ENCODE data around the gene DAP.
A peak's percentile ranks its signal among the peaks of the same experiment; 100 is the strongest.

The DAP gene

DNA sequence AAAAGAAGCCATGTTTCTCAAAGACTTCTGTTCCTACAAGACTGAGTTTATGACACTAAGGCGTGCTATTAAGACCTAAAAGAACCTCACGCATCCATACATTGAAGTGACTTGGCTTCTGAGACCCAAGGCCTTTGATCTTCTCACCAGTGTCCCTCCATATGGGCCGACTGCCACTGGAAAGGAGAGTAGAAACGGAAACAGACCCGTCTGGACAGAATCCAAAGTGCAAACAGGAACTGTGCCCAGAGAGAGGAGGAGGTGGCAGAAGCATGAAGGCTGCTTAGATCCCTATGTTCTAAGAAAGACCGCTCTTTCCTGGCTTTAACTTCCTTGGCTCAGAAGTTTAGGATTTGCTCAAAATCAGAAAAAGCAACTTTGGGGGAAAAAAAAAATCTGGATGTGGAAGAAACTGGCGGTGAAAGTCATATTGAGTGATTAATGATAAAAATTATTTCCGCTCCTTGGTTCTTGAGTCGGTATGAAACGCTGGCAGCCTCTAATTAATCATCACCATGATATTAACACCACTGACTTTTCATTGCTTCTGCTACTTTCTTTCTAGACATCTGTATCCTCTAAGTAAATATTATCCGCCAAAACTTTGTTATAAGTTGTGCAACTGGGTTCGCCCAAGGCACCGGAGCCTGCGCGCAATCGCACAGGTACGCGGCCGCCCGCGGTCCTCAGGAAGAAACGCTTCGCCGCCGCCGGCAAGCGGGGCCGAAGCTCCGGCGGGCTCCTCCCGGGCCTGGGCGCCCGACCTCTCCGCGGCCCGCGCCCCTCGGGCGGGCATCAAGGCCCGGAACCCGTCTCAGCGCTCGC lies 726 bp downstream of the DAP start:
- DNase-seq: peak; percentile 67

DNA sequence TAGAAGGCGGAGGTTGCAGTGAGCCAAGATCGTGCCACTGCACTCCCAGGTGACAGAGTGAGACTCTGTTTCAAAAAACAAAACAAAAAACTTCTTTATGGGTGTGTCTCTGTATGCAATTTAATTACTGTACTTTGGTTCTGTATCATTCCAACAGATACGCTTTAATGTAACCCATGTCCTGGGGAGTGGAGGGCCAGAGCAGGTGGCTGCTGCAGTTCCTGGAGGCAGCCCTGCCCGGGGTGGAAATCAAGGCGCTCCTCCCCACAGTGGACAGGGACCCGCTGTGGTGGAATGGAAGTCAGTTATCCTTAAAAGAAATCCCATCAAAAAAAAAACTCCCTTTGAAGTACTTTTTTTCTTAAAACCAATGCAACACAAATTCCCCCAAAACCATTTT lies 1.9 kb downstream of the DAP start:
- no peak for DNase-seq

GRCh38 chr5:10757922-10758555 lies 3.0 kb downstream of the DAP start:
- no peak for DNase-seq

GRCh38 chr5:10757043-10757442 lies 4.0 kb downstream of the DAP start:
- no peak for DNase-seq

DNA sequence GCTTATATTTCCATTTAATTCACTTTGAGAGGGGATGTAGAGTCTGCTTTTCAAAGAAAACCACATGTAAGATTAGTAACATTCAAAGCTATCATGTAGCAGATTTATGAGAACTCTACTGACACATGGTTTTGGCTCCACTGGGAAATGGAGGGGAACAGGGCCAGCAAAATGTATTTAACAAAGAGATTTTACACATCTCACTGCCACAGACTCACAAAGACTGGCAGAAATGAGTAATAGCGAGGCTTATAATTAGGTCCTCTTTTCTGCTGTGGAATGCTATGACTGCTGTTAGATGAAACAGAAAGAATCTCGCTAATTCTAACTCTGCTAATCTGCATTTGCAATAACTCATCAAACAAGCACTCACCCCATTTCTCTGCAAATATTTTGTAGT lies 4.5 kb downstream of the DAP start:
- DNase-seq: no peak

DNA sequence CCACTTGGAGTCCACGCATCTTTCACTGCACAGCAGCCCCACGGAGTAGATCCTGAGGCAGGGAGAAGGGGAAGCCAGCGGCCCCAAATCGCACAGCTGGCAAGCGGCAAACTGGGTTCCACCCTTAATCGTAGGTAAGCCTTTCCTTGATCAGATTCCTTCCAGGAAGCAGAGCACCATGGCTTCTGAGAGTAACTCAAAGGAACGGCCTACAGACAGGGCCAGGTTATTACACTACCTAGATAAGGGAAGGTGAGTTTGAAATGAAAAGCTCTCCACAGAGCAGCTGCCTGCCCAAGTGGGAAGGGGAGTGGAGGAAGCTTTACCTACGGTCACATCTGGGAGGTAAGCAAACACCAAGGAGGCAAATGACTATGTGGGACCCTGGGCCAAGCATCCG lies 7.9 kb downstream of the DAP start:
- DNase-seq: no peak

DNA sequence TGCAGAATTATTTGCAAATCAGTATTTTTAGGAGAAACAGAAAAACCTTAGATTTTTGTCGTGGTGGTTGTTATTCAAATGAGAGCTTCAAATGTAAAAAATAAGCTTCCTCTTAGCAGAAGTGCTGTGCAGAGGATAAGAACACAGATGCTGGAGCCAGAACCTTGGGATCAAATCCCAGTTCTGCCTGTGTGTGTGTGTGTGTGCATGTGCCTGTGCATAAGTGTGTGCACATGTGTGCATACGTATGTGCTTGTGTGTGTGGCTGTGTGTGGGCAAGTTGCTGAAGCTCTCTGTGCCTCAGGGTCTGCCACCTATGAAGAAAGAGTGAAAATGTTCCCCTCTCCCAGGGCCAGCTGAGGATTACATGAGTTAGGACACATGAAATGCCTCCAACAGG lies 8.6 kb downstream of the DAP start:
- no peak for DNase-seq

- DNase-seq: no peak
Observed at GRCh38 chr5:10750909-10751308, 10.1 kb downstream of the DAP start.

GRCh38 chr5:10747678-10748622 lies 13.1 kb downstream of the DAP start:
- DNase-seq: no peak

DNA sequence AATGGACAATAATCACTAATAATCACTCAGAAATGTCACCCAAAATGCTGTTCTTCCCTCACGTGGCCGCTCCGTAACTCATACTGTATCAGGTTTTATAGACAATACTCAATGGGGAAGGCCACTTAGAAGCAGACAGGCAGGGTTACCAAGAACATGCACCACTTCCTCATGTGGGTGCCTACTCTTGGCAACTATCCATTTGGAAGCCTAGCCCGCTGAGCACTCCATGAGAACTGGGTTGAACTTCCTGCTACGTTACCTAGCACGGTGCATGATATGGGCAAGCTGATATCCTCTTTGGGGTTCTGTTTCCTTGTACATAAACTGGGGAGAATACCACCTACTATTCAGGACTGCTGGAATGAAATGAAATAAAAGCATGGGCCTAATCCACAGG lies 14.3 kb downstream of the DAP start:
- DNase-seq: no peak

DNA sequence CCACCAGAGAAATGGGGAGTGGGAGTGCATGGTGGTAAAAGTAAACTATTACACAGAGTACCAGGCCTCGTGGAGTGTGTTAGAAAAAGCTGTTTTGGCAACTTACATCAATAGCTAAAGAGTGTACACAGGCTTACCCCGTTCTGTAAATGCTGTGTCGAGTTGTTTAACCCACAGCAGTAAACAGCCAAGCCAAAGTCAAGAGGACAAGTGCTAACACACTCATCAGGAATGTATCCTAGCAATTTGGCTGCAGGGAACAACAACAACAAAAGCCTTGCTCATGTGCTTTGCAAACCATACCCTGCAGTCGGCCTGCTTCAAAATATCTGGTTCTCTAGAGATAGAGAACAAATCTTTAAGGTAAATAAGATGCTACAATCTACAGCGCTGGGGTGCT lies 15.9 kb downstream of the DAP start:
- DNase-seq: no peak

- DNase-seq: no peak
Observed at GRCh38 chr5:10744681-10745080, 16.4 kb downstream of the DAP start.

DNA sequence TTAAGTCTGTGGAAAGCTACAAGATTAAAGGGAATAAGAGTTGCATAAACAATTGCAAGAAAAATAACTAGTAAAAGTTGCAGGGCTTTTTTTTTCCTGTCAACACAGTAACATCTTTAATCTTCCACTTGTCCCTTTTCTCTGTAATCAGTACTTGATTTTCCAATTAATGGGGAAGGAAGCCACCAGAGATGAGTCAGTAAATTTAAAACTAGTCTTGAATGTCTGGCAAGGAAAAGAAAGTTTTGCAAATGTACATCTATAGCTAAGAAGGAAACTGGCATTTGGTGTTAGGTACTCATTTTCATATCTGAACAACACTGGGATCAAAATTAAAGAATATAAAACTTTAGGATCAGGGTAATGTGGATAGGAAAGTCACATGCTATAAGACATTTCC lies 17.1 kb downstream of the DAP start:
- no peak for DNase-seq

DNA sequence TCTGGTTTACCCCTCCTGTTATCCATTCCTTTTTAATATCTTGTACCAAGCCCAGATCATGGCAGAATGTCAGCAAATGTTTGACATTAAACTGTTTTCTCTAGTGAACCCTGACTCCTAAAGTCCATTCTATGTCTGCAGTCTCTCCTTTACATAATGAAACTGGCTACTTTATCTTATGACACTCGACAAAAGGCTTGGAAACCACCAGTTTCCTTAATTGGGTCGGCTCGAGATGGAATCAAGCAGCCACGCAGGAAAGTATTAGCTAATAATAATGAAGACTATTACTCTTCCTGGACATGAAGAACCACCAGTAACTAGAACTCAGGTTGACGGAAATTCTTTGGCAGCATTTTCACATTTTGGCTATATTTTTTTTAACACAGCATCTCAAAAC lies 17.5 kb downstream of the DAP start:
- no peak for DNase-seq

DNA sequence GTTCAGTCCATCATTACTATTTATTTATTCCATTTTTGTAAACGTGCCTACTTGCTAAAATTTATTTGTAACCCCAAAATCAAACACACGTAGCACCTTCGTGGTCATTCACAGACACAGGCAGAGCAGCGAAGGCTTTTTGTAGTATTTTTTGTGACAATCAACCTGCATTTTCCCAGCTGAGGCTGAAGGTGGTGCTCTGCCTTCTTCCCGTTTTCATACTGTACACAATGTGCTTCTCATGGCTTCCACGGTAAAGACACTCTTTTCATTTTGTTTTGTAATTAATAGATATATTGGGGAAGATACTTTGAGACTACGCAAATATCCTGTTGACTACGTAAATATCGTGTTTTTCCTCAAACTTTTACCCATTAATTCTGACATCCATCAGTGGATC lies 19.4 kb downstream of the DAP start:
- DNase-seq: no peak

GRCh38 chr5:10740384-10740783 lies 20.6 kb downstream of the DAP start:
- DNase-seq: no peak

DNA sequence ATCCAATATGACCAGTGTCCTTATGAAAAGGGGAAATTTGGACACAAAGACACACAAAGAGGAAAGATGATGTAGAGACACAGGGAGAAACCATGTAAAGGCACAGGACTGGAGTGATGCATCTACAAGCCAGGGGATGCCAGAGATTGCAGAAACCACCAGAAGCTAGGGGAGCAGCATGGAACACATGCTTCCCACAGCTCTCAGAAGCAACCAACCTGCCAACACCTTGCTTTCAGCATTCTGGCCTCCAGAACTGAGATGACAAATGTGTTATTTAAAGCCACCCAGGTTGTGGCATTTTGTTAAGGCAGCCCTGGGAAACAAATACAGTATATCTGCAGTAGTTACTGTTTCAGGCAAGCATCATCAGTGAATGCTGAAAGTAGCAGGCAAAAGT lies 23.2 kb downstream of the DAP start:
- no peak for DNase-seq

DNA sequence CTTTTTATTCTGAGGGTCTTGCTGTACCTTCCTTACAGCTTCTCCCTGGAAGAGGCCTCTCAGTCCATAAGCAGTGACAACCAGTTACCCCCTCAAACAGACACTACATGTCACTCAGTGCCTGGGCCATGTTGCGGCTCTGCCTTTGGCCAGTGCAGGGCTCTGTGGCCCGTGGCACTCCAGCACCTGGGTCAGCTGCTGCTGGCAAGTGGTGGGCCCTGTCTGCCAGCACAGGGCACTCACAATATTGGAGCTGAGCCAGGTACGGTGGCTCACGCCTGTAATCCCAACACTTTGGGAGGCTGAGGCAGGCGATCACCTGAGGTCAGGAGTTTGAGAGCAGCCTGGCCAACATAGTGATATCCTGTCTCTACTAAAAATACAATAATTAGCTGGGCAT lies 24.2 kb downstream of the DAP start:
- no peak for DNase-seq

DNA sequence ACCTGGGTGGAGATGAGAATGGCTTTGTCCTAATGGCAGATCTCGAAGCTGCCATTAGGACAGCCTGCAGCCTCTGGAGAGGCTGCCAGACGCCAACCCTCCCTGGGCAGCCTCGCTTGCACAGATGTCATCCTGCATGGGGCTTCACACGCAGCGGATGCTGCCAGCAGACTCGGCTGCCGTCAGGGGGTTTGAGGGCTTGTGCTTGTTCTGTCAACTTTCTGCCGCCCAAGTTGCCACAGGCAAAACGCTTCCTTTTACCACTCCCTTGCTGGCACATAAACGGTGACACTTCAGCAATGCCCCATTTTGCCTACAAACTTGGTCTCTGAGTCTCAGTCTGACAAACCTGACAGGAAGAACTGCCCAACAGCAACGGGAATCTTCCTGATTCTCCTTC lies 24.7 kb downstream of the DAP start:
- DNase-seq: no peak

DNA sequence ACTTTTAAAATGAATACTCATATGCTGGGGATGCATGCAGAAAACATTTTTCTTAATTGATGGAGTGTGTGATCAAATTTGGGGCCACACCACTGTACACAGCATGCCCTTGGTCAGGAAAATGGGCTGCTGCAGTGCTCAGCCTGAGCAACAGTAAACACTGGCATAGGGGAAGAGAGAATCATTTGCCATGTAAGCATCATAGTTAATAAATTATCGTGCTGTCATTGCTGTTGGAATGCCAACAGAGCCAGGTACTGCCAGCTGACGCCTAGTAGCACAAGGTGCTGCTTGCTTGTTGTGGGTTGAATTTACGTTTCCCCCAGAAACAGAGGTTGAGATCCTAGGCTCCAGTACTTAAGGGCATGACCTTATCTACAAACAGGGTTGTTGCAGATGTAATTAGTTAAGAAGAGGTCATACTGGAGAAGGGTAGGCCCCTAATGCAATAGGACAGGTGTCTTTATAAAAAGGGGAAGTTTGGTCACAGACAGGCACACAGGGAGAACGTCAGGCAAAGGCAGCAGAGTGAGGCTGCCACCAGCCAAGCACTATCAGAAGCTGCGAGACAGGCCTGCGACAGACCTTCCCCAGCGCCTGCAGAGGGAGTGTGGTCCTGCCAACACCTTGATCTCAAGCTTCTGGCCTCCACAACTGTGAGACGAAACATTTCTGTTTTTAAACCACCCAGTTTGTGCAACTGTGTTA lies 25.3 kb downstream of the DAP start:
- DNase-seq: no peak

GRCh38 chr5:10734832-10735523 lies 26.1 kb downstream of the DAP start:
- DNase-seq: no peak

GRCh38 chr5:10734037-10734709 lies 26.9 kb downstream of the DAP start:
- no peak for DNase-seq

Measured in right hindlimb (tissue), 1 donor.